H1 (cell line): ENCODE data around the gene TRHDE.

Experiments
- HDAC6 ChIP-seq: IDR thresholded peaks from one replicate; pipeline ENCODE4 v1.7.1; 2012; ENCODE audit warnings: low read depth, mild to moderate bottlenecking, inconsistent platforms, low read length, moderate library complexity
- MAFK ChIP-seq: IDR thresholded peaks from 2 replicates; pipeline ENCODE4 v1.6.1; 2012; ENCODE audit warnings: low read depth, mild to moderate bottlenecking, improper control_type of control experiment, low read length
- PHF8 ChIP-seq: fragments of 200-600 bp; sonication (generic); conservative IDR thresholded peaks from 2 replicates; pipeline ENCODE4 v1.7.1; 2012; ENCODE audit warnings: low read depth, mild to moderate bottlenecking, inconsistent platforms, low read length, moderate library complexity
- POLR2A ChIP-seq, 2 experiments: IDR thresholded peaks; 1 replicate in 1 of 2; 2 replicates in 1 of 2; pipeline ENCODE4 v1.6.1; 2011; ENCODE audit warnings: low read depth in 2 of 2, low read length in 2 of 2, mild to moderate bottlenecking in 2 of 2; ENCODE audit errors: control extremely low read depth in 1 of 2
- RFX5 ChIP-seq: IDR thresholded peaks from 2 replicates; pipeline ENCODE4 v1.6.1; 2011; ENCODE audit warnings: low read depth, low read length, improper control_type of control experiment, borderline replicate concordance
- SIN3A ChIP-seq, 2 experiments: IDR thresholded peaks in 1 of 2; conservative IDR thresholded peaks in 1 of 2; 2 replicates each; pipeline ENCODE4 v1.6.1; 2011 to 2012; ENCODE audit warnings: low read length in 2 of 2, improper control_type of control experiment in 1 of 2, low read depth in 1 of 2, mild to moderate bottlenecking in 1 of 2
- TAF1 ChIP-seq: IDR thresholded peaks from 2 replicates; pipeline ENCODE4 v1.6.1; 2011; ENCODE audit warnings: mild to moderate bottlenecking, low read depth, low read length
- TF ChIP-seq, protein P1 (sequence below), 3 experiments: IDR thresholded peaks; 1 replicate in 2 of 3; 2 replicates in 1 of 3; pipeline versions ENCODE4 v1.5.1 to v1.6.1; 2011; ENCODE audit warnings: low read length in 3 of 3, mild to moderate bottlenecking in 3 of 3, inconsistent platforms in 2 of 3, low read depth in 1 of 3, moderate library complexity in 1 of 3; ENCODE audit not compliant: insufficient read depth in 1 of 3; ENCODE audit errors: control extremely low read depth in 1 of 3

GRCh38 chr12:72288911-72289310, 16.7 kb downstream of the TRHDE start:
- TF ChIP-seq MAFK (no peak), RFX5 (no peak), SIN3A (conservative IDR thresholded peaks at IDR 0.05 in 1 of 2, IDR thresholded peaks at IDR 0.05 in 1 of 2; ENCODE audit: low read depth in 1 of 2, low read length in 2 of 2) (no peak), HDAC6 (no peak), TAF1 (no peak), POLR2A (IDR thresholded peaks at IDR 0.05; ENCODE audit: control extremely low read depth in 1 of 2, low read depth in 2 of 2, low read length in 2 of 2) (no peak), PHF8 (no peak)
- TF ChIP-seq, protein P1, sequence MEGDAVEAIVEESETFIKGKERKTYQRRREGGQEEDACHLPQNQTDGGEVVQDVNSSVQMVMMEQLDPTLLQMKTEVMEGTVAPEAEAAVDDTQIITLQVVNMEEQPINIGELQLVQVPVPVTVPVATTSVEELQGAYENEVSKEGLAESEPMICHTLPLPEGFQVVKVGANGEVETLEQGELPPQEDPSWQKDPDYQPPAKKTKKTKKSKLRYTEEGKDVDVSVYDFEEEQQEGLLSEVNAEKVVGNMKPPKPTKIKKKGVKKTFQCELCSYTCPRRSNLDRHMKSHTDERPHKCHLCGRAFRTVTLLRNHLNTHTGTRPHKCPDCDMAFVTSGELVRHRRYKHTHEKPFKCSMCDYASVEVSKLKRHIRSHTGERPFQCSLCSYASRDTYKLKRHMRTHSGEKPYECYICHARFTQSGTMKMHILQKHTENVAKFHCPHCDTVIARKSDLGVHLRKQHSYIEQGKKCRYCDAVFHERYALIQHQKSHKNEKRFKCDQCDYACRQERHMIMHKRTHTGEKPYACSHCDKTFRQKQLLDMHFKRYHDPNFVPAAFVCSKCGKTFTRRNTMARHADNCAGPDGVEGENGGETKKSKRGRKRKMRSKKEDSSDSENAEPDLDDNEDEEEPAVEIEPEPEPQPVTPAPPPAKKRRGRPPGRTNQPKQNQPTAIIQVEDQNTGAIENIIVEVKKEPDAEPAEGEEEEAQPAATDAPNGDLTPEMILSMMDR (IDR thresholded peaks at IDR 0.05; ENCODE audit: control extremely low read depth in 1 of 3, insufficient read depth in 1 of 3, low read depth in 1 of 3, low read length in 3 of 3) = no peak
